HCT116 (cell line): ENCODE measurements around the gene SMG6. TPM values are rescaled to one million over a fixed set of nuclear protein-coding genes. Genes with fewer than 3 reads are reported as not detected.

Experiments used
- ATAC-seq: fragments of 200-7000 bp; cut with Tn5 transposase; 2 replicates; pipeline ENCODE4 v1.9.1; 2020; ENCODE audit warnings: mild to moderate bottlenecking, moderate library complexity
- BruUV-seq: library from RNA; stranded (reverse); fragments of 400-500 nt; replicated peaks from 2 replicates; lab custom pipeline; 2021; lab: Mats Ljungman, UMichigan
- CTCF ChIA-PET: fragments of 300-600 bp; sonication (Branson Sonifier 250); formaldehyde crosslinking; loops from one replicate; lab custom pipeline; 2021; ENCODE audit warnings: antibody characterized with exemption; lab: Charles Lee
- POLR2A ChIA-PET: fragments of 300-600, 350-600 bp; sonication (Branson Sonifier 250); formaldehyde crosslinking; loops from one replicate; lab custom pipeline; 2021; ENCODE audit warnings: antibody characterized with exemption; lab: Charles Lee
- RAD21 ChIA-PET, 2 experiments: fragments of 300-600 bp; sonication (Branson Sonifier 250); formaldehyde crosslinking; loops; one replicate each; lab custom pipeline; 2023; ENCODE audit warnings: low total read pairs in 2 of 2; ENCODE audit not compliant: uncharacterized antibody in 2 of 2, unreplicated experiment in 2 of 2, low non-redundant PET in 1 of 2; lab: Charles Lee
- DNase-seq: peaks from one replicate; pipeline ENCODE4 v3.0.0-alpha.2; 2010; ENCODE audit warnings: low read depth, low spot score
- H2AFZ ChIP-seq: fragments of 200-600 bp; shearing (Covaris generic), sonication (generic); 2 replicates; pipeline ENCODE4 v1.6.1; 2017; ENCODE audit warnings: low read depth, mixed run types, mixed read lengths, antibody characterized with exemption, low read length; ENCODE audit not compliant: poor library complexity, severe bottlenecking
- H3K27ac ChIP-seq: 2 replicates; pipeline ENCODE4 v1.5.1; 2012; ENCODE audit warnings: low read depth, low read length
- H3K27me3 ChIP-seq: fragments of 200-600 bp; sonication (generic); 2 replicates; pipeline ENCODE4 v1.6.1; 2016; ENCODE audit warnings: mixed run types, low read length, mixed read lengths; ENCODE audit not compliant: insufficient read depth
- H3K36me3 ChIP-seq, 2 experiments: fragments of 200-500 bp in 1 of 2; fragments of 200-600 bp in 1 of 2; sonication (Bioruptor generic) in 1 of 2; sonication (generic) in 1 of 2; 2 replicates each; pipeline versions ENCODE4 v1.5.1 to v1.6.1; 2014 to 2016; ENCODE audit warnings: low read length in 2 of 2, inconsistent platforms in 1 of 2, mixed read lengths in 1 of 2, mixed run types in 1 of 2; ENCODE audit not compliant: insufficient read depth in 2 of 2, control insufficient read depth in 1 of 2
- H3K4me1 ChIP-seq, 2 experiments: fragments of 200-600 bp in 1 of 2; sonication (generic) in 1 of 2; 2 replicates each; pipeline versions ENCODE4 v1.5.1 to v1.6.1; 2012 to 2017; ENCODE audit warnings: low read length in 2 of 2, inconsistent platforms in 1 of 2, mild to moderate bottlenecking in 1 of 2, mixed read lengths in 1 of 2, mixed run types in 1 of 2, moderate library complexity in 1 of 2; ENCODE audit not compliant: insufficient read depth in 2 of 2, control insufficient read depth in 1 of 2
- H3K4me2 ChIP-seq: fragments of 200-600 bp; sonication (generic); 2 replicates; pipeline ENCODE4 v1.6.1; 2017; ENCODE audit warnings: mixed run types, low read length, mixed read lengths
- H3K4me3 ChIP-seq, 2 experiments: fragments of 200-600 bp in 1 of 2; sonication (generic) in 1 of 2; replicated peaks in 1 of 2; 2 replicates each; pipeline ENCODE4 v1.5.1; 2011 to 2016; ENCODE audit warnings: low read length in 2 of 2, control low read depth in 1 of 2, low read depth in 1 of 2, mild to moderate bottlenecking in 1 of 2, mixed read lengths in 1 of 2, mixed run types in 1 of 2
- H3K79me2 ChIP-seq: fragments of 200-600 bp; sonication (generic); 2 replicates; pipeline ENCODE4 v1.6.1; 2017; ENCODE audit warnings: mild to moderate bottlenecking, mixed run types, low read length, moderate library complexity, mixed read lengths; ENCODE audit not compliant: insufficient read depth
- H3K9ac ChIP-seq: fragments of 200-600 bp; sonication (generic); 2 replicates; pipeline ENCODE4 v1.6.1; 2016; ENCODE audit warnings: low read length, mixed read lengths
- H3K9me2 ChIP-seq: fragments of 200-600 bp; sonication (generic), shearing (Covaris generic); 2 replicates; pipeline ENCODE4 v1.6.1; 2017; ENCODE audit warnings: mixed run types, mild to moderate bottlenecking, moderate library complexity; ENCODE audit not compliant: insufficient read depth
- H3K9me3 ChIP-seq, 2 experiments: fragments of 200-500 bp in 1 of 2; fragments of 200-600 bp in 1 of 2; sonication (Bioruptor generic) in 1 of 2; sonication (generic) in 1 of 2; 2 replicates each; pipeline ENCODE4 v1.6.1; 2014 to 2017; ENCODE audit warnings: low read length in 2 of 2, mixed read lengths in 2 of 2, inconsistent platforms in 1 of 2, low read depth in 1 of 2, mild to moderate bottlenecking in 1 of 2, mixed run types in 1 of 2, moderate library complexity in 1 of 2; ENCODE audit not compliant: control insufficient read depth in 1 of 2, insufficient read depth in 1 of 2
- H4K20me1 ChIP-seq: fragments of 200-600 bp; sonication (generic), shearing (Covaris generic); 2 replicates; pipeline ENCODE4 v1.6.1; 2017; ENCODE audit warnings: mixed run types, mild to moderate bottlenecking, moderate library complexity; ENCODE audit not compliant: insufficient read depth
- CBX3 ChIP-seq: IDR thresholded peaks from 2 replicates; pipeline ENCODE4 v1.6.1; 2012; ENCODE audit warnings: low read depth
- CEBPB ChIP-seq: IDR thresholded peaks from 2 replicates; pipeline ENCODE4 v1.6.1; 2012; ENCODE audit warnings: low read depth
- EGR1 ChIP-seq: IDR thresholded peaks from 2 replicates; pipeline ENCODE4 v1.6.1; 2012; ENCODE audit warnings: low read depth
- FOSL1 ChIP-seq: IDR thresholded peaks from 2 replicates; pipeline ENCODE4 v1.6.1; 2012; ENCODE audit warnings: low read depth
- MAX ChIP-seq: IDR thresholded peaks from 2 replicates; pipeline ENCODE4 v1.6.1; 2012
- POLR2A ChIP-seq: IDR thresholded peaks from 2 replicates; pipeline ENCODE4 v1.7.0; 2011; ENCODE audit warnings: borderline replicate concordance; ENCODE audit not compliant: insufficient read depth, insufficient read length; ENCODE audit errors: extremely low read depth
- POLR2AphosphoS5 ChIP-seq: IDR thresholded peaks from 2 replicates; pipeline ENCODE4 v1.6.1; 2011; ENCODE audit warnings: mild to moderate bottlenecking, low read depth, low read length, moderate library complexity
- SP1 ChIP-seq: IDR thresholded peaks from 2 replicates; pipeline ENCODE4 v1.6.1; 2012; ENCODE audit warnings: low read depth
- SRF ChIP-seq: IDR thresholded peaks from 2 replicates; pipeline ENCODE4 v1.6.1; 2012; ENCODE audit warnings: low read depth
- YY1 ChIP-seq: IDR thresholded peaks from 2 replicates; pipeline ENCODE4 v1.6.1; 2011; ENCODE audit warnings: low read length, low read depth, moderate library complexity, mild to moderate bottlenecking; ENCODE audit not compliant: insufficient replicate concordance; ENCODE audit errors: extremely low read depth
- ZFX ChIP-seq: fragments of 450-650 bp; IDR thresholded peaks from 2 replicates; pipeline ENCODE4 v1.6.1; 2017
- ZNF274 ChIP-seq: fragments of 200-500 bp; sonication (Bioruptor generic); IDR thresholded peaks from 2 replicates; pipeline ENCODE4 v1.6.1; 2014; ENCODE audit warnings: mild to moderate bottlenecking, low read depth, low read length, inconsistent platforms
- intact Hi-C: fragments of 100-400 bp; cut with micrococcal nuclease; formaldehyde crosslinking; loops from 2 replicates; pipeline ENCODE4 v1.10.0; 2022
- total RNA-seq: library from RNA; stranded (reverse); gene quantifications from one replicate; pipeline ENCODE4 v1.2.1, GENCODE V29; 2021; ENCODE audit not compliant: unreplicated experiment
- TF ChIP-seq, protein P1 (sequence below), 3 experiments: fragments of 200-600 bp in 1 of 3; sonication (generic) in 1 of 3; IDR thresholded peaks in 2 of 3; conservative IDR thresholded peaks in 1 of 3; 2 replicates each; pipeline ENCODE4 v1.5.1; 2012 to 2017; ENCODE audit warnings: low read depth in 2 of 3, low read length in 2 of 3, antibody characterized with exemption in 1 of 3, borderline replicate concordance in 1 of 3, control low read depth in 1 of 3, mild to moderate bottlenecking in 1 of 3, mixed read lengths in 1 of 3, mixed run types in 1 of 3, moderate library complexity in 1 of 3; ENCODE audit not compliant: insufficient read depth in 1 of 3
- TF ChIP-seq, protein P2 (sequence below): IDR thresholded peaks from 2 replicates; pipeline ENCODE4 v1.6.1; 2012; ENCODE audit warnings: low read depth

Gene SMG6
- total RNA-seq, 1 experiment from 2014 or later, result 23.1 TPM

- Histone ChIP-seq H3K4me1 (no peaks in the 10 kb centered on the region), H3K79me2 (no peaks in the 10 kb centered on the region), H3K9me2 (no peaks in the 10 kb centered on the region), H3K27me3 (no peaks in the 10 kb centered on the region), H3K36me3 (0 out of 4 replicates have a peak, but pooled peaks cover 0 to 2% of the 10 kb centered on the region in 2 experiments), H3K27ac (no peak overlapping the region), H3K9me3 (no peaks in the 10 kb centered on the region), H3K4me3 (no peak overlapping the region), H3K9ac (no peak overlapping the region), H4K20me1 (no peaks in the 10 kb centered on the region), H2AFZ (no peak overlapping the region), H3K4me2 (no peak overlapping the region)
- RAD21 ChIA-PET, result interaction anchor here in 1 of 2 experiments (0.6 kb wide), 1 partner anchor 141 kb away, joined by 4 read pairs; no protein-coding TSS in a partner anchor
- TF ChIP-seq, protein P1, sequence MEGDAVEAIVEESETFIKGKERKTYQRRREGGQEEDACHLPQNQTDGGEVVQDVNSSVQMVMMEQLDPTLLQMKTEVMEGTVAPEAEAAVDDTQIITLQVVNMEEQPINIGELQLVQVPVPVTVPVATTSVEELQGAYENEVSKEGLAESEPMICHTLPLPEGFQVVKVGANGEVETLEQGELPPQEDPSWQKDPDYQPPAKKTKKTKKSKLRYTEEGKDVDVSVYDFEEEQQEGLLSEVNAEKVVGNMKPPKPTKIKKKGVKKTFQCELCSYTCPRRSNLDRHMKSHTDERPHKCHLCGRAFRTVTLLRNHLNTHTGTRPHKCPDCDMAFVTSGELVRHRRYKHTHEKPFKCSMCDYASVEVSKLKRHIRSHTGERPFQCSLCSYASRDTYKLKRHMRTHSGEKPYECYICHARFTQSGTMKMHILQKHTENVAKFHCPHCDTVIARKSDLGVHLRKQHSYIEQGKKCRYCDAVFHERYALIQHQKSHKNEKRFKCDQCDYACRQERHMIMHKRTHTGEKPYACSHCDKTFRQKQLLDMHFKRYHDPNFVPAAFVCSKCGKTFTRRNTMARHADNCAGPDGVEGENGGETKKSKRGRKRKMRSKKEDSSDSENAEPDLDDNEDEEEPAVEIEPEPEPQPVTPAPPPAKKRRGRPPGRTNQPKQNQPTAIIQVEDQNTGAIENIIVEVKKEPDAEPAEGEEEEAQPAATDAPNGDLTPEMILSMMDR (IDR thresholded peaks at IDR 0.05 in 2 of 3, conservative IDR thresholded peaks at IDR 0.05 in 1 of 3; ENCODE audit: borderline replicate concordance in 1 of 3, insufficient read depth in 1 of 3, low read depth in 2 of 3, low read length in 2 of 3), result no peak
- TF ChIP-seq ZFX (no peak), POLR2A (no peak), MAX (no peak), POLR2AphosphoS5 (no peak), YY1 (no peak), SRF (no peak), SP1 (no peak), CBX3 (no peak), CEBPB (no peak), EGR1 (no peak), ZNF274 (no peak), FOSL1 (no peak)
- TF ChIP-seq, protein P2, sequence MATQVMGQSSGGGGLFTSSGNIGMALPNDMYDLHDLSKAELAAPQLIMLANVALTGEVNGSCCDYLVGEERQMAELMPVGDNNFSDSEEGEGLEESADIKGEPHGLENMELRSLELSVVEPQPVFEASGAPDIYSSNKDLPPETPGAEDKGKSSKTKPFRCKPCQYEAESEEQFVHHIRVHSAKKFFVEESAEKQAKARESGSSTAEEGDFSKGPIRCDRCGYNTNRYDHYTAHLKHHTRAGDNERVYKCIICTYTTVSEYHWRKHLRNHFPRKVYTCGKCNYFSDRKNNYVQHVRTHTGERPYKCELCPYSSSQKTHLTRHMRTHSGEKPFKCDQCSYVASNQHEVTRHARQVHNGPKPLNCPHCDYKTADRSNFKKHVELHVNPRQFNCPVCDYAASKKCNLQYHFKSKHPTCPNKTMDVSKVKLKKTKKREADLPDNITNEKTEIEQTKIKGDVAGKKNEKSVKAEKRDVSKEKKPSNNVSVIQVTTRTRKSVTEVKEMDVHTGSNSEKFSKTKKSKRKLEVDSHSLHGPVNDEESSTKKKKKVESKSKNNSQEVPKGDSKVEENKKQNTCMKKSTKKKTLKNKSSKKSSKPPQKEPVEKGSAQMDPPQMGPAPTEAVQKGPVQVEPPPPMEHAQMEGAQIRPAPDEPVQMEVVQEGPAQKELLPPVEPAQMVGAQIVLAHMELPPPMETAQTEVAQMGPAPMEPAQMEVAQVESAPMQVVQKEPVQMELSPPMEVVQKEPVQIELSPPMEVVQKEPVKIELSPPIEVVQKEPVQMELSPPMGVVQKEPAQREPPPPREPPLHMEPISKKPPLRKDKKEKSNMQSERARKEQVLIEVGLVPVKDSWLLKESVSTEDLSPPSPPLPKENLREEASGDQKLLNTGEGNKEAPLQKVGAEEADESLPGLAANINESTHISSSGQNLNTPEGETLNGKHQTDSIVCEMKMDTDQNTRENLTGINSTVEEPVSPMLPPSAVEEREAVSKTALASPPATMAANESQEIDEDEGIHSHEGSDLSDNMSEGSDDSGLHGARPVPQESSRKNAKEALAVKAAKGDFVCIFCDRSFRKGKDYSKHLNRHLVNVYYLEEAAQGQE, result no peak
- POLR2A ChIA-PET, result no interaction called here
- intact Hi-C loops, result no loop called here
- CTCF ChIA-PET, result interaction anchor here (1.1 to 1.8 kb wide), 4 partner anchors 12 to 173 kb away, joined by 3 to 12 read pairs (median 4); no protein-coding TSS in a partner anchor
- DNase-seq, result no peak
- no TSS peak for BruUV-seq
- no peak for ATAC-seq
Observed at GRCh38 chr17:2232244-2232638, 71.3 kb downstream of the SMG6 start.
